ENCODE measurements around the gene TMCC2.

- TF ChIP-seq CTCF (IDR thresholded peaks at IDR 0.05) (no peak), EZH2 (IDR thresholded peaks at IDR 0.05) (no peak)
Observed at GRCh38 chr1:205210756-205211168, 17.0 kb upstream of the TMCC2 start.

Data from neural progenitor cell (in vitro differentiated cells).